GM18526 (cell line): ENCODE results near the gene CARMIL1.

ENCODE experiments used
- POLR2A ChIP-seq: IDR thresholded peaks from 3 replicates; pipeline ENCODE4 v1.6.1; 2011; ENCODE audit not compliant: insufficient read length; ENCODE audit errors: extremely low read depth

CARMIL1 gene

GRCh38 chr6:25489399-25489798, 210.2 kb downstream of the CARMIL1 start:
- no peak for TF ChIP-seq POLR2A

- no peak for TF ChIP-seq POLR2A
Measured at GRCh38 chr6:25490018-25490801, 211.0 kb downstream of the CARMIL1 start.

GRCh38 chr6:25492951-25493350, 213.8 kb downstream of the CARMIL1 start:
- TF ChIP-seq POLR2A: no peak

- no peak for TF ChIP-seq POLR2A
Measured at GRCh38 chr6:25494469-25494868, 215.3 kb downstream of the CARMIL1 start.

DNA sequence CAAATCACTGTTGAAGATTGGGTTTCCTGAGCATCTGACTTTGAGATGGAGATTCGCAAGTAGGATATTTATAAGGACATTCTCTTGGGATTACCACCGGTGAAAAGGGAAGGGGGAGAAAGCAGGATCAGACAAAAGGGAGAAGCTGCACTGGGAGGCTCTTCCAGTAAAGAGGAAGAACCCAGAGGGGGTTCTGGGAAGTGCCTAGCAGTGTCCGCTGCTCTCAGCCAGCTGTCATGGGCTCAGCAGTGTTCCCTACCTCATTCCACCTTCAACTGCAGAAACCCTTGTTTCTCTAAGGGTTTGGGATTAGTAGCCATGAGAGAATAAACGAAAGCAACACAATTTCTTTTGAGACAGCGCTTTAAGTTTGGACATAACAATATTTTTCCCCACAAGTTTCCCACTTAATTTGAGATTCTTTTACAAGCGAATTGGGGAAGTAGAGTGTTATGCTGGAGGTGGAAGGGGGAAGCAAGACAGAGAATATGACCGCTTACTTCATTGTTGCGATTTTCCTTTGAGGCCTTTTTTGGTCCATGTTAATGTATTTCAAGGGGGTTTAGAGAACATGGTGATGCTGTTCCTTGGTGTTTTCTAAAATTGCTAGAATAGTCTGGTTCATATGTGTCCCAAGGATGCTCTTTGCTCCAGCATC, 218.3 kb downstream of the CARMIL1 start:
- TF ChIP-seq POLR2A: no peak

DNA sequence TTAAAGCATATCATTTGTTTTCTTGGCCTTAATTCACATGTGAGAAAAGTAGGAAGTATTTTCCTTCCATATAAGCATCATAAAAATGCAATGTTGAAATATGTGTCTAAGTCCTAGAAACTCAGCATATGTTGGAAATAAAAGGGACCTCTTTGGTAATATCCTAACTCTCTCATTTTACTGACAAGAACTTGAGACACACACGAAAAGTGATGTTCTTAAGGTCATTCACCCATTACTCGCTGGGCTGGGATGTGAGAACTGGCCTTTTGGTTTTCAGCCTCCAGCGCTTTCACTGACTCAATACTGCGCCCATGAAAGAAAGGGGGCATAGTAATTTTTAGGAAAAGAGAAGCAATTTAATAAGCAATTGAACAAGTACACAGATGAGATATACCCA, 219.3 kb downstream of the CARMIL1 start:
- TF ChIP-seq POLR2A: no peak

- no peak for TF ChIP-seq POLR2A
Measured at GRCh38 chr6:25499615-25500235, 220.6 kb downstream of the CARMIL1 start.

DNA sequence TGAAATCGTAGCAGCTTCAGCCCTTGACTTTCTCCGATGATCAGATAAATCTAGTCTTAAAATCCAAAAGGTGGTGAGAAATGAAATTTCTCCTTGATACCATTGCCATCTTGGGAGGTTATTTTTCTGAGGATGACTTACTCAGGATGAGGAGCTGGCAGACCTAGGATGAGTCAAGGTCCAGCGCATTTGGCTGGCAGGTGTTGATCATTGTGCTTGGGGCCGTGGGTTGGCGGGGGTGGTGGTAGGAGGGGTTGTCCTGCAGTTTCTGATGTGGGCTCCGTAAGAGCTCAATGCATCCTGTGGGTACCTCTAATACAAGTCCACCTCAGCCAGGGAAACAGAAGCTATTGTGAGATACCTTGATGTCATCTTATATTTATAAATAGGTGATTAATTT, 224.5 kb downstream of the CARMIL1 start:
- no peak for TF ChIP-seq POLR2A

DNA sequence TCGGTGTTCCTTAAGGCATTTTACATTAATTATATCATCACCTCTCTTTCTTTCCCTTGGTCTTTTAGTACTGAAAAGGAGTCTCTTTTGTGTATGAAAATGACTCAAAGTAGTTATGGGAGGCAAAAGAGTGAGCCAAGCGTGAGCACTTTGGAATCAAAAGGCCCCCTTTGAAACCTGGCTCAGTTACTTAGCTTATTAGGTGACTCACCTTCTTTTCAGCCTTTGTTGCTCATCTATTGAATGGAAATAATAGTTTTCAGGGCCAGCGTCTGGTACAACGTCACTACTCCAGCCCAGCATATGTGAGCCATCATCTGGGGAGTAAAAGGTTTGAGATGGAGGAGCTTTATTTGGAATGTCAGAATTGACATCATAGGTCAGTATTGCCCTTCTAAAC, 225.5 kb downstream of the CARMIL1 start:
- TF ChIP-seq POLR2A: no peak

- no peak for TF ChIP-seq POLR2A
Measured at GRCh38 chr6:25506020-25506419, 226.8 kb downstream of the CARMIL1 start.

DNA sequence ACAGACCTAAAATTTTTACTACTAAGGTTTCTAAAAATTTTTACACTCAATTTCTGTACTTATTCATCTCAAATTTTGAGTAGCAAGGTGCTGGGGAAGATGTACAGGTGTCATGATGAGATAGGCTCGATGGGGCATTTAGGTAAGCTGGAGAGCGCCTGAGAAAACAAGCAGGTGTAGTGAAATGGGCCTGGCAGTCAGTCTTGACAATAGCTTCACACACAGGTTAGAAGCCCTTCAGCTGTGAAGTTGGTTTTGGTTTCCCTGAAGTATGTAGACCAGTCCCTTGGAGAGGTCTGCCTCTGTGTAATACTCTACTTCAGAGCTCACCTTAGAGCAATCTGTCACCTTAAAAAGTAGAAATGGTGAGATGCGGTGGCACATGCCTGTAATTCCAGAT, 228.9 kb downstream of the CARMIL1 start:
- TF ChIP-seq POLR2A: no peak

DNA sequence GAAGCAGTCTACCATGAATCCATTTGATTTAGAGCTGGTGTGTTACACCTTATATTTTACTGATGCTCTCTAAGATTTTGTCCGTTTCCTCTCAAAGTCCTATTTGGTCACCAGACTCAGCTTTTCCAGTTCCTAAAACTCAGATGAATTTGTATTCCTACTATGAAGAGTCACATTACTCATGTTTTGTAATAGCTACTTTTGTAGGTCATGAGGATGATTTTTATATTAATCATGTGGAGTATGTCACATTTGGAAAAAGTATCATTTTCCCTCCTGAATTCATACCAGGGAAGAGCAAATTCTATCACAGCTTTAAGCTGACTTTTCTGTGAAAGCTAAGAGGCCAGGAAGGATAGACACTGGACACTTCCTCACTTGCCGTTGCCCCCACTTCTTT, 232.2 kb downstream of the CARMIL1 start:
- TF ChIP-seq POLR2A: no peak

GRCh38 chr6:25512560-25512959, 233.4 kb downstream of the CARMIL1 start:
- TF ChIP-seq POLR2A: no peak

- no peak for TF ChIP-seq POLR2A
Measured at GRCh38 chr6:25519856-25520255, 240.7 kb downstream of the CARMIL1 start.

DNA sequence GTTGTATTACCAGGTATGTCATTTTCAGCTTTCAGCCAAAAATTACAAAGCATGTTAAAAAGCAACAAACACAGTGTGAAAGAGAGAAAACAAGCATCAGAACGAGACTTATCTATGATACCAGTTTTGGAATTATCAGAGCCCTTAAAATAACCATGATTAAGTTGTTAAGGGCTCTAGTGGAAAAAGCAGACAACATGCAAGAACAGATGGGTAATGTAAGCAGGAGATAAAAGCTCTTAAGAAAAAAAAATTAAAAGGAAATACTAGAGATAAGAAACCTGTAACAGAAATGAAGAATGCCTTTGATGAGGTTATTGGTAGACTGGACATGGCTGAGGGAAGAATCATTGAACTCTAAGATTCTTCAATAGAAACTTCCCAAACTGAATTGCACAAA, 245.4 kb downstream of the CARMIL1 start:
- no peak for TF ChIP-seq POLR2A

GRCh38 chr6:25525078-25525477, 245.9 kb downstream of the CARMIL1 start:
- TF ChIP-seq POLR2A: no peak
